GM23338 (cell line): ENCODE results near the gene NTM.

Source experiments
- CTCF ChIP-seq, 2 experiments: fragments of 200-600 bp in 1 of 2; sonication (generic) in 1 of 2; conservative IDR thresholded peaks; 2 replicates each; pipeline versions ENCODE4 v1.5.1 to v1.6.1; 2016 to 2017; ENCODE audit warnings: antibody characterized with exemption in 2 of 2, low read depth in 2 of 2, mild to moderate bottlenecking in 2 of 2, moderate library complexity in 1 of 2
- EZH2 ChIP-seq: fragments of 200-600 bp; sonication (generic); IDR thresholded peaks from one replicate; pipeline ENCODE4 v1.8.0; 2017; ENCODE audit warnings: antibody characterized with exemption, mild to moderate bottlenecking, low read depth; ENCODE audit not compliant: unreplicated experiment
- EZH2phosphoT487 ChIP-seq: fragments of 200-600 bp; sonication (generic); IDR thresholded peaks from one replicate; pipeline ENCODE4 v1.8.1; 2018; ENCODE audit warnings: antibody characterized with exemption; ENCODE audit not compliant: unreplicated experiment
- JUNB ChIP-seq: IDR thresholded peaks from one replicate; pipeline ENCODE4 v1.6.1; 2016; ENCODE audit warnings: antibody characterized with exemption; ENCODE audit not compliant: unreplicated experiment
- POLR2AphosphoS5 ChIP-seq: IDR thresholded peaks from 2 replicates; pipeline ENCODE4 v1.6.1; 2016; ENCODE audit warnings: antibody characterized with exemption, low read depth
- ZNF462 ChIP-seq: fragments of 250-450 bp; sonication (Bioruptor Pico); IDR thresholded peaks from 2 replicates; pipeline ENCODE4 v1.5.0; 2020; ENCODE audit warnings: mild to moderate bottlenecking, moderate library complexity
- TF ChIP-seq, protein P1 (sequence below): IDR thresholded peaks from one replicate; pipeline ENCODE4 v1.6.1; 2018; ENCODE audit warnings: antibody characterized with exemption; ENCODE audit not compliant: unreplicated experiment

GRCh38 chr11:131838016-131838415 lies 467.6 kb downstream of the NTM start:
- TF ChIP-seq CTCF (conservative IDR thresholded peaks at IDR 0.05; ENCODE audit: low read depth in 2 of 2) = no peak
- no peak for TF ChIP-seq ZNF462 (CRISPR knock-in tag)
- no peak for TF ChIP-seq EZH2
- TF ChIP-seq EZH2phosphoT487 = no peak
- TF ChIP-seq, protein P1, sequence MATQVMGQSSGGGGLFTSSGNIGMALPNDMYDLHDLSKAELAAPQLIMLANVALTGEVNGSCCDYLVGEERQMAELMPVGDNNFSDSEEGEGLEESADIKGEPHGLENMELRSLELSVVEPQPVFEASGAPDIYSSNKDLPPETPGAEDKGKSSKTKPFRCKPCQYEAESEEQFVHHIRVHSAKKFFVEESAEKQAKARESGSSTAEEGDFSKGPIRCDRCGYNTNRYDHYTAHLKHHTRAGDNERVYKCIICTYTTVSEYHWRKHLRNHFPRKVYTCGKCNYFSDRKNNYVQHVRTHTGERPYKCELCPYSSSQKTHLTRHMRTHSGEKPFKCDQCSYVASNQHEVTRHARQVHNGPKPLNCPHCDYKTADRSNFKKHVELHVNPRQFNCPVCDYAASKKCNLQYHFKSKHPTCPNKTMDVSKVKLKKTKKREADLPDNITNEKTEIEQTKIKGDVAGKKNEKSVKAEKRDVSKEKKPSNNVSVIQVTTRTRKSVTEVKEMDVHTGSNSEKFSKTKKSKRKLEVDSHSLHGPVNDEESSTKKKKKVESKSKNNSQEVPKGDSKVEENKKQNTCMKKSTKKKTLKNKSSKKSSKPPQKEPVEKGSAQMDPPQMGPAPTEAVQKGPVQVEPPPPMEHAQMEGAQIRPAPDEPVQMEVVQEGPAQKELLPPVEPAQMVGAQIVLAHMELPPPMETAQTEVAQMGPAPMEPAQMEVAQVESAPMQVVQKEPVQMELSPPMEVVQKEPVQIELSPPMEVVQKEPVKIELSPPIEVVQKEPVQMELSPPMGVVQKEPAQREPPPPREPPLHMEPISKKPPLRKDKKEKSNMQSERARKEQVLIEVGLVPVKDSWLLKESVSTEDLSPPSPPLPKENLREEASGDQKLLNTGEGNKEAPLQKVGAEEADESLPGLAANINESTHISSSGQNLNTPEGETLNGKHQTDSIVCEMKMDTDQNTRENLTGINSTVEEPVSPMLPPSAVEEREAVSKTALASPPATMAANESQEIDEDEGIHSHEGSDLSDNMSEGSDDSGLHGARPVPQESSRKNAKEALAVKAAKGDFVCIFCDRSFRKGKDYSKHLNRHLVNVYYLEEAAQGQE = no peak
- no peak for TF ChIP-seq POLR2AphosphoS5
- no peak for TF ChIP-seq JUNB
